NCI-H460 (cell line): Measurements from ENCODE around the gene ESYT2. TPM values are rescaled to one million over a fixed set of nuclear protein-coding genes. Genes with fewer than 3 reads are reported as not detected.
"Not testable (repeated sequence)": the region's sequence is repeated elsewhere in the genome, so short reads cannot be mapped to it uniquely, and the experiment has no call there.

Source experiments
- DNase-seq: peaks from one replicate; pipeline ENCODE4 v3.0.0-alpha.2; 2016; ENCODE audit warnings: low read depth; ENCODE audit errors: extremely low read depth
- total RNA-seq: library from RNA; depleted of rRNA; stranded (reverse); fragments of >200 nt; shearing (Covaris generic); gene quantifications from 2 replicates; pipeline ENCODE4 v1.2.3, GENCODE V29; 2014

Gene ESYT2
- total RNA-seq, 1 experiment from 2014 or later = 126 TPM

- DNase-seq = no peak
Measured at GRCh38 chr7:158728911-158729645, 100.2 kb downstream of the ESYT2 start.

- DNase-seq = no peak
Measured at GRCh38 chr7:158727690-158728089, 101.6 kb downstream of the ESYT2 start.

GRCh38 chr7:158726277-158726807 lies 103.0 kb downstream of the ESYT2 start:
- no peak for DNase-seq

- DNase-seq = no peak
Measured at GRCh38 chr7:158725506-158725800, 103.9 kb downstream of the ESYT2 start.

- DNase-seq = no peak
Measured at GRCh38 chr7:158724658-158725505, 104.4 kb downstream of the ESYT2 start.

- no peak for DNase-seq
Measured at GRCh38 chr7:158723714-158724385, 105.5 kb downstream of the ESYT2 start.

GRCh38 chr7:158723266-158723665 lies 106.0 kb downstream of the ESYT2 start:
- no peak for DNase-seq

GRCh38 chr7:158722574-158723237 lies 106.6 kb downstream of the ESYT2 start:
- DNase-seq = no peak

GRCh38 chr7:158720112-158720511 lies 109.2 kb downstream of the ESYT2 start:
- DNase-seq = no peak

GRCh38 chr7:158716802-158717201 lies 112.5 kb downstream of the ESYT2 start:
- no peak for DNase-seq

GRCh38 chr7:158710651-158711102 lies 118.6 kb downstream of the ESYT2 start:
- DNase-seq = no peak

- DNase-seq = no peak
Measured at GRCh38 chr7:158707610-158708009, 121.7 kb downstream of the ESYT2 start.

- DNase-seq = no peak
Measured at GRCh38 chr7:158706710-158707590, 122.4 kb downstream of the ESYT2 start.

GRCh38 chr7:158706273-158706704 lies 123.0 kb downstream of the ESYT2 start:
- DNase-seq = no peak

- no peak for DNase-seq
Measured at GRCh38 chr7:158705234-158705850, 124.0 kb downstream of the ESYT2 start.

GRCh38 chr7:158704524-158705233 lies 124.6 kb downstream of the ESYT2 start, which contains the start of gene NCAPG2:
TSS of gene NCAPG2 (minus strand) at chr7:158704804. CDS start at chr7:158701899, 2,905 bp downstream.
- DNase-seq = peak; percentile 98

GRCh38 chr7:158703679-158704523 lies 125.4 kb downstream of the ESYT2 start:
- DNase-seq = not testable (repeated sequence)
